ENCODE results near the gene SPEN.

Gene SPEN

DNA sequence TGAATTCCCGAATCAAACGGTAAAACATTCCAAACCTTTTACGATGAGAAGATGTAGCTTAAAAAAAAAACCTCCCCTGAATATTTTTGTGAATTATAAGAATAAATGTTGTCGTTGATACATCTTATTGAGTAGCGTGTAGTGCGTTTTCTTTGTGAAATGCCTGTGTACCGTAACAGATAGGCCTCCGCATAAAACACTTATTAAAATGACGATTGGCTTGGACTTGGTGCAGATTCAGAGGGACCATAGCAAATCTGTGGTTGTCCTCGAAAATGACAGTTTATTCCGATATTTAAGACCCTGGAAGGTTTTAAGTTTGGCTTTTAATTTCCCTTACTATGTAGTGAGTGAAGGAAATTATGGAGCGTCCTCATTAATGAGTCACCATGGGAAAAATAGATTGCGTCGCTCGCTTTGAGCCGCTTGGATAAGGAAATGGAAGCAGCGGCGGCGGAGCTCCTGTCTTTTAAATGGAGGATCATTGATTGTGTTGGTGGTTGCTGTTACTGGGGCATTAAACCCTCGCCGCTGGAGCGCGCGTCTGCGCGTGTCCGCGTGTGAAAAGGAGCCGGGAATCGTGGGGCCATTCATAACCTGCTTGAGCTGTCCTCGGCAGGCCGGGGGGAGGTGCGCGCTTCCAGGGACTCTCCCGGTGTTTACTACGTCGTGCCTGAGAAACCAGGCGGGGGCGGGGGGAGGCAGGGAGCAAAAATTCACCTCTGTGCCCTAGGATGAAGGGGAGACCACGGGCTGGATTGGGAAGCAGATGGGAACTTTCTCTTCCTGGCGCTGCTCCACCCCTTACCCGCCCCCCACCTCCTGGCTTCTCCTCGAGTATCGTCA, 1.6 kb downstream of the SPEN start:
- Histone ChIP-seq H3K4me1 (ENCODE audit: low read length) (peaks cover 19% of the 10 kb centered on the region), H3K9me3 (replicated peaks; ENCODE audit: insufficient read depth, low read length) (no peaks in the 10 kb centered on the region), H3K9ac (ENCODE audit: low read length) (peak overlapping the region; percentile 63), H3K36me3 (replicated peaks; ENCODE audit: insufficient read depth, low read length) (no peaks in the 10 kb centered on the region), H3K4me2 (ENCODE audit: low read depth, low read length) (peak overlapping the region; percentile 75), H2AFZ (ENCODE audit: low read length) (peak overlapping the region; percentile 30), H3K27me3 (replicated peaks; ENCODE audit: insufficient read depth, low read length) (no peaks in the 10 kb centered on the region), H3K4me3 (ENCODE audit: low read length) (peak overlapping the region; percentile 63), H4K20me1 (ENCODE audit: insufficient read depth, low read length) (peaks cover 5% of the 10 kb centered on the region; the same call in 1 of the 2 replicates), H3K9me2 (replicated peaks; ENCODE audit: insufficient read depth, low read length) (no peaks in the 10 kb centered on the region), H3K27ac (ENCODE audit: low read length) (peak overlapping the region; percentile 62), H3F3A (ENCODE audit: insufficient read depth, low read length) (peaks cover 54% of the 10 kb centered on the region), H3K79me2 (ENCODE audit: low read length) (peaks cover 70% of the 10 kb centered on the region)
- TF ChIP-seq EZH2phosphoT487 (IDR thresholded peaks at IDR 0.05; ENCODE audit: low read length) (no peak), EZH2 (optimal IDR thresholded peaks at IDR 0.05; ENCODE audit: low read depth, low read length) (no peak)
- TF ChIP-seq, protein P1, sequence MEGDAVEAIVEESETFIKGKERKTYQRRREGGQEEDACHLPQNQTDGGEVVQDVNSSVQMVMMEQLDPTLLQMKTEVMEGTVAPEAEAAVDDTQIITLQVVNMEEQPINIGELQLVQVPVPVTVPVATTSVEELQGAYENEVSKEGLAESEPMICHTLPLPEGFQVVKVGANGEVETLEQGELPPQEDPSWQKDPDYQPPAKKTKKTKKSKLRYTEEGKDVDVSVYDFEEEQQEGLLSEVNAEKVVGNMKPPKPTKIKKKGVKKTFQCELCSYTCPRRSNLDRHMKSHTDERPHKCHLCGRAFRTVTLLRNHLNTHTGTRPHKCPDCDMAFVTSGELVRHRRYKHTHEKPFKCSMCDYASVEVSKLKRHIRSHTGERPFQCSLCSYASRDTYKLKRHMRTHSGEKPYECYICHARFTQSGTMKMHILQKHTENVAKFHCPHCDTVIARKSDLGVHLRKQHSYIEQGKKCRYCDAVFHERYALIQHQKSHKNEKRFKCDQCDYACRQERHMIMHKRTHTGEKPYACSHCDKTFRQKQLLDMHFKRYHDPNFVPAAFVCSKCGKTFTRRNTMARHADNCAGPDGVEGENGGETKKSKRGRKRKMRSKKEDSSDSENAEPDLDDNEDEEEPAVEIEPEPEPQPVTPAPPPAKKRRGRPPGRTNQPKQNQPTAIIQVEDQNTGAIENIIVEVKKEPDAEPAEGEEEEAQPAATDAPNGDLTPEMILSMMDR (IDR thresholded peaks at IDR 0.05; ENCODE audit: low read length) = no peak
- DNase-seq = peak; percentile 71

DNA sequence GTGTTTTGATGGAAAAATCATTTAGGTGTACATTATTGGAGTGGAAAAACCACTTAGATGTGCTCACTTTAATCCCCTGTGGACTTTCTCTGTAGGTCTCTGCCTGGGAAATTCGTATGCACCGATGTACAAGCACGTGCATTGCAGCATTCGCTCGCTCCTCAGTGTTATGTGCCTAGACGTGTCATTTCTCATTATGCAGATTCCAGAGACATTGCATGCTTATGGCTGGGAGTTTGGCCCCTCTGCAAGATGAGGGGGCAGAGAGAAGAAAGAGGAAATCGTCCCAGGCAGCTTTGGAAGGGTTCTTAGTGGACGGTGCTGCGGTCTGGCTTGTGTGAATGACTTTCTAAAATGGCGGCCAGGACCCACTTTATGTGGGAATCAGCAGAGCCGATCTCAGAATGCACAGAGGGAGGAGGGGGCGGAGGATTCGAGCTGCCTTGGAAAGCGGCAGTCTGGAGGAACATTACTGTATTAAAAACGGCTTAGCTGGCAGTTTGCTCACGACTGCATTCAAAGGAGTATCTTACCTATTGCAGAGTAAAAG, 2.3 kb downstream of the SPEN start:
- Histone ChIP-seq H3F3A (ENCODE audit: insufficient read depth, low read length) (peaks cover 52% of the 10 kb centered on the region), H4K20me1 (ENCODE audit: insufficient read depth, low read length) (peaks cover 8% of the 10 kb centered on the region), H3K79me2 (ENCODE audit: low read length) (peaks cover 77% of the 10 kb centered on the region), H3K27ac (ENCODE audit: low read length) (peak overlapping the region; percentile 62), H3K9ac (ENCODE audit: low read length) (peak overlapping the region; percentile 63), H3K27me3 (replicated peaks; ENCODE audit: insufficient read depth, low read length) (no peaks in the 10 kb centered on the region), H3K4me2 (ENCODE audit: low read depth, low read length) (peak overlapping the region; percentile 75), H3K9me2 (replicated peaks; ENCODE audit: insufficient read depth, low read length) (no peaks in the 10 kb centered on the region), H3K9me3 (replicated peaks; ENCODE audit: insufficient read depth, low read length) (no peaks in the 10 kb centered on the region), H3K4me1 (ENCODE audit: low read length) (peaks cover 20% of the 10 kb centered on the region), H3K4me3 (ENCODE audit: low read length) (peak overlapping the region; percentile 63), H2AFZ (ENCODE audit: low read length) (peak overlapping the region; percentile 16), H3K36me3 (replicated peaks; ENCODE audit: insufficient read depth, low read length) (no peaks in the 10 kb centered on the region)
- no peak for TF ChIP-seq EZH2phosphoT487 (IDR thresholded peaks at IDR 0.05; ENCODE audit: low read length)
- TF ChIP-seq, protein P1 (IDR thresholded peaks at IDR 0.05; ENCODE audit: low read length) = no peak
- no peak for TF ChIP-seq EZH2 (optimal IDR thresholded peaks at IDR 0.05; ENCODE audit: low read depth, low read length)
- DNase-seq = peak; percentile 42

DNA sequence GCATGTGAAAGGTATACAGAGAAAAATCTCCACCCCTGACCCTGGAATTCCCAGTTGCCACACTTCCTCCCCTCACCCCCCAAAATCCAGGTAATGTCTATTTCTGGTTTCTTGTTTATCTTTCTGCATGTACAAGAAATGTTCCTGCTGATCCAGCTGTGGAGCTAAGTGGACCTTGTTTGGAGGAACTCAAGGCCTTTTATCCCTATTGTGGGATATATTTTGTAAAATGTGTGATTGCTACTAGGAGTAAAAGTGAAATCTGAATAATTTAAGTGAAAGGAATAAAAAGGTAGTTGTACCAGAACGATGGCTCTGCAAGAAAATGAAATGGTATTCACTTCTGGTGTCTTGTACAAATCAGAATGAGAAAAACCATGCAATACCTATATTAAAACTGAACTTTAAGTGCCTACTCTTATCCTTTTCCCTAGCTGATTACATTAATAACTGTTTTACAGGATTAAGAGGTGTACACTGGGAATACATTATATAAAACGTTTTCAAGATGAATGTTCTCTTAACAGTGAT, 3.0 kb downstream of the SPEN start:
- peak overlapping the region; percentile 62; the same call in 1 of the 2 replicates for H3K27ac ChIP-seq (ENCODE audit: low read length)
- no peaks in the 10 kb centered on the region for H3K9me3 ChIP-seq (replicated peaks; ENCODE audit: insufficient read depth, low read length)
- no peak overlapping the region for H2AFZ ChIP-seq (ENCODE audit: low read length)
- no peak for DNase-seq
- H3K4me2 ChIP-seq (ENCODE audit: low read depth, low read length) = peak overlapping the region; percentile 75
- H3K4me3 ChIP-seq (ENCODE audit: low read length) = peak overlapping the region; percentile 63
- H3K79me2 ChIP-seq (ENCODE audit: low read length) = peaks cover 84% of the 10 kb centered on the region
- H3K36me3 ChIP-seq (replicated peaks; ENCODE audit: insufficient read depth, low read length) = no peaks in the 10 kb centered on the region
- H3K9ac ChIP-seq (ENCODE audit: low read length) = peak overlapping the region; percentile 63; the same call in 1 of the 2 replicates
- TF ChIP-seq, protein P1 (IDR thresholded peaks at IDR 0.05; ENCODE audit: low read length) = no peak
- no peak for TF ChIP-seq EZH2 (optimal IDR thresholded peaks at IDR 0.05; ENCODE audit: low read depth, low read length)
- TF ChIP-seq EZH2phosphoT487 (IDR thresholded peaks at IDR 0.05; ENCODE audit: low read length) = no peak
- no peaks in the 10 kb centered on the region for H3K27me3 ChIP-seq (replicated peaks; ENCODE audit: insufficient read depth, low read length)
- peaks cover 23% of the 10 kb centered on the region for H3K4me1 ChIP-seq (ENCODE audit: low read length)
- no peaks in the 10 kb centered on the region for H3K9me2 ChIP-seq (replicated peaks; ENCODE audit: insufficient read depth, low read length)
- peaks cover 46% of the 10 kb centered on the region for H3F3A ChIP-seq (ENCODE audit: insufficient read depth, low read length)
- H4K20me1 ChIP-seq (ENCODE audit: insufficient read depth, low read length) = peaks cover 14% of the 10 kb centered on the region

Data from MM.1S (cell line).